Measurements from ENCODE around the gene MUC12. TPM values are rescaled to one million over a fixed set of nuclear protein-coding genes. Genes with fewer than 3 reads are reported as not detected.
"Not testable (repeated sequence)": the region's sequence is repeated elsewhere in the genome, so short reads cannot be mapped to it uniquely, and the experiment has no call there.

MUC12 gene
- total RNA-seq, 1 donor from 2014 or later, result 0.19 TPM

DNA sequence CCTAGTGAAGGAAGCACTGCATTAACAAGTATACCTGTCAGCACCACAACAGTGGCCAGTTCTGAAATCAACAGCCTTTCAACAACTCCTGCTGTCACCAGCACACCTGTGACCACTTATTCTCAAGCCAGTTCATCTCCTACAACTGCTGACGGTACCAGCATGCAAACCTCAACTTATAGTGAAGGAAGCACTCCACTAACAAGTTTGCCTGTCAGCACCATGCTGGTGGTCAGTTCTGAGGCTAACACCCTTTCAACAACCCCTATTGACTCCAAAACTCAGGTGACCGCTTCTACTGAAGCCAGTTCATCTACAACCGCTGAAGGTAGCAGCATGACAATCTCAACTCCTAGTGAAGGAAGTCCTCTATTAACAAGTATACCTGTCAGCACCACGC lies 66.6 kb downstream of the MUC12 start:
- intact Hi-C loops (cut with DNase I), result no loop called here
- DNase-seq (ENCODE audit: low spot score), result peak; percentile 26

DNA sequence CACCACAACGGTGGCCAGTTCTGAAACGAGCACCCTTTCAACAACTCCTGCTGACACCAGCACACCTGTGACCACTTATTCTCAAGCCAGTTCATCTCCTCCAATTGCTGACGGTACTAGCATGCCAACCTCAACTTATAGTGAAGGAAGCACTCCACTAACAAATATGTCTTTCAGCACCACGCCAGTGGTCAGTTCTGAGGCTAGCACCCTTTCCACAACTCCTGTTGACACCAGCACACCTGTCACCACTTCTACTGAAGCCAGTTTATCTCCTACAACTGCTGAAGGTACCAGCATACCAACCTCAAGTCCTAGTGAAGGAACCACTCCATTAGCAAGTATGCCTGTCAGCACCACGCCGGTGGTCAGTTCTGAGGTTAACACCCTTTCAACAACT lies 71.9 kb downstream of the MUC12 start:
- intact Hi-C loops (cut with DNase I); DNase-seq (ENCODE audit: low spot score): not testable (repeated sequence)

DNA sequence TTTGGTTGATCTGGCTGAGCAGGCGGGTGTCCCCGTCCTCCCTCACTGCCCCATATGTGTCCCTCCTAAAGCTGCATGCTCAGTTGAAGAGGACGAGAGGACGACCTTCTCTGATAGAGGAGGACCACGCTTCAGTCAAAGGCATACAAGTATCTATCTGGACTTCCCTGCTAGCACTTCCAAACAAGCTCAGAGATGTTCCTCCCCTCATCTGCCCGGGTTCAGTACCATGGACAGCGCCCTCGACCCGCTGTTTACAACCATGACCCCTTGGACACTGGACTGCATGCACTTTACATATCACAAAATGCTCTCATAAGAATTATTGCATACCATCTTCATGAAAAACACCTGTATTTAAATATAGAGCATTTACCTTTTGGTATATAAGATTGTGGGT lies 89.0 kb downstream of the MUC12 start:
- no peak for DNase-seq (ENCODE audit: low spot score)
- intact Hi-C loops (cut with DNase I), result no loop called here

DNA sequence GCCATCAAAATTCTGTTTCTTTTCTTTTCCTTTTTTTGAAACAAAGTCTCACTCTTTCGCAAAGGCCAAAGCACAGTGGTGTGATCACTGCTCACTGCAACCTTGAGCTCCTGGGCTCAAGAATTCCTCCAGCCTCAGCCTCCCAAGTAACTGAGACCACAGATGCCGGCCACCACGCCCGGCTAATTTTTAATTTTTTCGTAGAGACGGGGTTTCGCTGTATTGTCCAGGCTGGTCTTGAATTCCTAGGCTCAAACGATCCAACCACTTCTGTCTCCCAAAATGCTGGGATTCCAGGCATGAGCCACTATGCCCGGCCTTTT lies 90.2 kb downstream of the MUC12 start:
- DNase-seq (ENCODE audit: low spot score), result no peak
- intact Hi-C loops (cut with DNase I), result loop anchor here (1.0 kb wide), 1 partner anchor 162 kb away; no protein-coding TSS in a partner anchor

DNA sequence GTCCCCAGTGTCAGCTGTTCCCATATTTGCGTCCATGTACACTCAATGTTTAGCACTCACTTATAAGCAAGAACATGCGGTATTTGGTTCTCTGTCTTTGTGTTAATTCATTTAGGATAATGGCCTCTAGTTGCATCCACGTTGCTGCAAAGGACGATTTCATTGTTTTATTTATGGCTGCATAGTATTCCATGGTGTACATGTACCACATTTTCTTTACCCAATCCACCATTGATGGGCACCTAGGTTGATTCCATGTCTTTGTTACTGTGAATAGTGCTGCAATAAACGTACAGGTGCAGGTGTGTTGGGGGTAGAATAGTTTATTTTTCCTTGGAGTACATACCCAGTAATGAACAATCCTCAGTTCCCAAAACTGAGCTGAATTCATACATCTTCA lies 91.6 kb downstream of the MUC12 start:
- DNase-seq (ENCODE audit: low spot score), result no peak
- intact Hi-C loops (cut with DNase I), result no loop called here

DNA sequence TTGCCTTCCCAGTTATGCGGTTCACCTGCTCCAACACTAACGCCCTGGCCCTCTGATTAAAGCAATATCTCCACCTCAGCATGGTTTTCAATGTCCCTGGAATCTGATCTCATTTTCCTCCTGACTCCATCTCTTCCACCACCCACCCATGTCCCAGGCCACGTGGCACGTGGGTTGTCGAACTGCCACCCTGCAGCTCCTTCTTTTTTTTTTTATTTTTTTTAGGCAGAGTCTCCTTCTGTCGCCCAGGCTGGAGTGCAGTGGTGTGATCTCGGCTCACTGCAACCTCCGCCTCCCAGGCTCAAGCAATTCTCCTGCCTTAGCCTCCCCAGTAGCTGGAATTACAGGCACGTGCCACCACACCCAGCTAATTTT lies 94.8 kb downstream of the MUC12 start:
- intact Hi-C loops (cut with DNase I); DNase-seq (ENCODE audit: low spot score): not testable (repeated sequence)

DNA sequence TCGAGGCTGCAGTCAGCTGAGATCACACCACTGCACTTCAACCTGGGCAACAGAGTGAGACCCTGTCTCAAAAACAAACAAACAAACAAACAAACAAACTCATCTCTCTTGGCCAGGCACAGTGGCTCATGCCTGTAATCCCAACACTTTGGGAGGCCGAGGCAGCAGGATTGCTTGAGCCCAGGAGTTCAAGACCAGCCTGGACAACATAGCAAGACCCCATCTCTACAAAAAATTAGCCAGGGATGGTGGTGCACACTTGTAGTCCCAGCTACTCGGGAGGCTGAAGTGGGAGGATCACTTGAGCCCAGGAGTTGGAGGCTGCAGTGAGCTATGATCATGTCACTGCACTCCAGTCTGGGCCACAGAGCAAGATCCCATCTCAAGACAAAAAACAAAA lies 95.8 kb downstream of the MUC12 start:
- DNase-seq (ENCODE audit: low spot score); intact Hi-C loops (cut with DNase I): not testable (repeated sequence)

DNA sequence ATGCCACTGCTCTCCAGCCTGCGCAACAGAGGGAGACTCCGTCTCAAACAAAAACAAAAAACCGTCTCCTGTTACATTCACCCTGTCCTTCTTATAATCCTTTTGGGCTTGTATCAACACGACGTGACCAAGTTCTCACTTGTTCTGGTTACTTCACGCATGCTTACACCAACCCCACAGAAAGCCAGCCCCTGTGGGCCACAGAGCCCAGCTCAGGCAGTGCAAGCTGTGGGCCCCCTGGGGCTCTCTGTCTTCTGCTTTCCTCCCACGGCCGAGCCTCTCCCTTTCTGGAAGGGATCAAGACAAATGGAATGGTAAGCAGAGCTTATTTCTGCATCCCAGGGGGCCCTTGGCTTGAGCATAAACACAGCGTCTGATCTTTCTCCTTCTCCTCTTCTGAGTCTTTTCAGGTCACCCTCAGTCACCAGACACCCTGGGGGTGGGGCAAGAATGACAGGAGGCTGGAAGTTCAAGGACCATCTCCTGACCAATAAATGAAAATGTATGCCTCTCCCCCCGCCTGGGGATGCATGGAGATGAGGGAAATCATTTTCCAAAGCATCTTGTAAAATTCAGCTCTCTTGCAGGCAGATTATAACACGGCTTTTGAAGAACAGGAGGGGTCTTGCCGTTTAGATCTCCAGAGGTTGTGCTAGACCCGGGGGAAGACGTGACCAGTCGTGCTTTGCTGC lies 96.9 kb downstream of the MUC12 start:
- no peak for DNase-seq (ENCODE audit: low spot score)
- intact Hi-C loops (cut with DNase I), result no loop called here

DNA sequence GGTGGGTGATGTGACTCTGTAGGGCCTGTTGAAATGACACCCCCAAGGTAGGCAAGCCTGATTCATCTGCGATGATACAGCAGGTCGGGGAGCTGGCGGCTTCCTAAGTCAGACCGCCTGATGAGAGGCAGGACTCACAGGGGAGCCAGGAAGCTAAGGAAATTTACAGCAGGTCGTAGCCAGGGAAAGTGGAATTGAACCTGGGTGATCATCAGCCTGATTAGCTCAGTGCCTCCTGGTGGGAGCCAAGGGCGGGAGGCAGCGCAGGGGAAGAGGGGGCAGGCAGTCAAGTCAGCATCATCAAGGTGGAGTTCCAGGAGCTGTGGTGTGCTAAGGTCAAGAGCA lies 97.4 kb downstream of the MUC12 start:
- DNase-seq (ENCODE audit: low spot score), result no peak
- intact Hi-C loops (cut with DNase I), result no loop called here

DNA sequence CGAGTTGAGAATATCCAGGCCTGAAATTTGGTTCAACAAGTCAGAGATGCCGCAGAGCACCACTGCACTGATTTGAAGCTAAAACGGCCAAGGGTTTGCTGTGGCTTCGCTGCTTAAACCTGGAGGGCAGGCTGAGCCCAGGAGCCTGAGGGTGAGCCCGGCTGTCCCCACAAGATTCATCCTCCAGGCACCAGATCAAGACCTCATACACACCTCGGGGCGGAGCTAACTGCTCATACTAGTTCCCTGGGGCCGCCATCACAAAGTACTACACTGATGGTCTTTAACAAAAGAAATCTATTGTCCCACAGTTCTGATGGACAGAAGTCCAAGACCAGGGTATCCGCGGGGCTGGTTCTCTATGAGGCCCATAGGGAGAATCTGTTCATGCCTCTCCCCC lies 99.0 kb downstream of the MUC12 start:
- no peak for DNase-seq (ENCODE audit: low spot score)
- intact Hi-C loops (cut with DNase I), result no loop called here

Other genes starting within 250 kb of the MUC12 start
- gene EPO, start 249.1 kb upstream of the MUC12 start, total RNA-seq, result not detected
- not detected for gene ZAN, start 236.0 kb upstream of the MUC12 start, total RNA-seq
- gene EPHB4, start 142.0 kb upstream of the MUC12 start, total RNA-seq, result 23.9 TPM
- 6.9 TPM for gene SLC12A9, start 116.9 kb upstream of the MUC12 start, total RNA-seq
- gene TRIP6, start 102.2 kb upstream of the MUC12 start, total RNA-seq, result 24.4 TPM
- gene SRRT, start 94.5 kb upstream of the MUC12 start, total RNA-seq, result 62.9 TPM
- gene UFSP1, start 79.8 kb upstream of the MUC12 start, total RNA-seq, result 2.1 TPM
- gene ACHE, start 73.7 kb upstream of the MUC12 start, total RNA-seq, result 2.1 TPM
- 0.86 TPM for gene MUC3A, start 20.0 kb upstream of the MUC12 start, total RNA-seq
- not detected for gene MUC17, start 50.5 kb downstream of the MUC12 start, total RNA-seq
- 16.6 TPM for gene TRIM56, start 115.9 kb downstream of the MUC12 start, total RNA-seq
- 27.2 TPM for gene SERPINE1, start 157.5 kb downstream of the MUC12 start, total RNA-seq
- gene AP1S1, start 184.9 kb downstream of the MUC12 start, total RNA-seq, result 12.1 TPM
- gene VGF, start 196.0 kb downstream of the MUC12 start, total RNA-seq, result 0.08 TPM
- gene NAT16, start 210.7 kb downstream of the MUC12 start, total RNA-seq, result not detected
- not detected for gene MOGAT3, start 231.5 kb downstream of the MUC12 start, total RNA-seq
- 43.9 TPM for gene PLOD3, start 248.0 kb downstream of the MUC12 start, total RNA-seq
- 50.1 TPM for gene ZNHIT1, start 248.6 kb downstream of the MUC12 start, total RNA-seq

Measured in cardiac septum (tissue), 1 donor.